Stomach (tissue), 9 donors: ENCODE measurements around the gene OR2T10. TPM values are rescaled to one million over a fixed set of nuclear protein-coding genes. Genes with fewer than 3 reads are reported as not detected.

Experiments
- DNase-seq, 2 donors: peaks; one replicate each; pipeline versions ENCODE4 v3.0.0 to v3.0.0-alpha.2; 2013 to 2019
- H3K27ac ChIP-seq, 5 donors: fragments of 200-600 bp in 4 of 5; sonication (generic) in 4 of 5; one replicate each; pipeline ENCODE4 v1.5.1; 2013 to 2019; ENCODE audit warnings: mild to moderate bottlenecking in 1 of 5, moderate library complexity in 1 of 5
- H3K27me3 ChIP-seq, 3 donors: fragments of 200-600 bp; sonication (generic); one replicate each; pipeline ENCODE4 v1.5.1; 2017 to 2019; ENCODE audit warnings: mixed run types in 1 of 3
- H3K36me3 ChIP-seq, 4 donors: fragments of 200-600 bp; sonication (generic); 1 replicate in 3 of 4; 2 replicates in 1 of 4; pipeline ENCODE4 v1.5.1; 2016 to 2019
- H3K4me1 ChIP-seq, 4 donors: fragments of 200-600 bp; sonication (generic); one replicate each; pipeline ENCODE4 v1.5.1; 2016 to 2019
- H3K4me3 ChIP-seq, 4 donors: fragments of 200-600 bp; sonication (generic) in 3 of 4; one replicate each; pipeline ENCODE4 v1.5.1; 2016 to 2019; ENCODE audit warnings: mild to moderate bottlenecking in 1 of 4
- H3K9me3 ChIP-seq, 4 donors: fragments of 200-600 bp; sonication (generic); one replicate each; pipeline ENCODE4 v1.5.1; 2016 to 2019
- EP300 ChIP-seq: sonication (generic); formaldehyde crosslinking; IDR thresholded peaks from one replicate; pipeline ENCODE4 v1.6.1; 2017; ENCODE audit warnings: antibody characterized with exemption
- POLR2A ChIP-seq, 4 donors: fragments of 450-650 bp; IDR thresholded peaks; one replicate each; pipeline ENCODE4 v1.6.1; 2016; ENCODE audit warnings: antibody characterized with exemption in 4 of 4, control low read depth in 2 of 4, mild to moderate bottlenecking in 1 of 4, moderate library complexity in 1 of 4
- POLR2AphosphoS5 ChIP-seq, 3 donors: sonication (generic); formaldehyde crosslinking; IDR thresholded peaks; one replicate each; pipeline ENCODE4 v1.6.1; 2016; ENCODE audit warnings: antibody characterized with exemption in 3 of 3
- WGBS, 5 donors: extraction: QIAGEN DNeasy Blood & Tissue Kit in 3 of 5; methylation state at CpG; one replicate each; pipeline versions ENCODE4 v1.1.5 to v1.1.7; 2013 to 2018; 5-methylcytosine and 5-hydroxymethylcytosine counted together
- intact Hi-C: fragments of 100-400 bp; cut with DNase I; formaldehyde crosslinking; loops from one replicate; pipeline ENCODE4 v1.15.1; 2023; ENCODE audit warnings: low total_unique reads
- polyA plus RNA-seq, 3 donors: library from polyadenylated mRNA; stranded (reverse); fragments of 200-250 nt; gene quantifications; one replicate each; pipeline ENCODE4 v1.2.3, GENCODE V29; 2013
- total RNA-seq, 5 donors: library from RNA; depleted of rRNA; stranded (reverse); fragments of >200 nt; gene quantifications; one replicate each; pipeline versions ENCODE4 v1.1.0 to v1.2.3, GENCODE V29; 2014 to 2016
- TF ChIP-seq, protein P1 (sequence below), 7 experiments: fragments of 450-650 bp in 4 of 7; fragments of 200-600 bp in 3 of 7; sonication (generic) in 3 of 7; IDR thresholded peaks; one replicate each; pipeline ENCODE4 v1.5.1; 2016 to 2019; ENCODE audit warnings: antibody characterized with exemption in 7 of 7, control low read depth in 2 of 7, mild to moderate bottlenecking in 1 of 7
- donor health status: healthy with polysubstance abuse.
- donor health status: Bipolar disorder and iron deficiency.
- donor health status: healthy.

The OR2T10 gene
- total and polyA plus RNA-seq, 8 donors: not detected

DNA sequence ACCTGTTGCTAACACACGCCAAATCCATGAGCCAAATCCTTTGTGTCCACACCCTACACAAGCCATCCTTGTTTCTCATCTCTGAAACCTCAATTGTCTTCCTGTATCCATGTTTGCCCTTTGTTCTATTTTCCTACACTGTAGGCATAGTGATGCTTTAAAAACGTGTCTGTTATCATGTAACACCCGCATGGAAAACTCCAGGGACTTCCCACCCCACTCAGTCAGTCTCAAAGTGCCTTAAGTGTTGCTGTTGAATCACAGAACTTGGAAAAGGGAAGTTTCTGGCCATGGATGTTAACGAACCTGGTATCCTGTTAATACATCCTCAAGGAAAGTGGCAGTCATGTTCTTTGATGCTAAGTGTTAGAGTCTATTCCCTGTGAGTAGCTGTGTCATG is 27.7 kb upstream of the OR2T10 start:
- 57 to 73% (median 68%) methylated on average over 4 of the region's 4 CpGs for WGBS, 5 donors
- H3K4me1 ChIP-seq: no peaks in the 10 kb centered on the region
- H3K27ac ChIP-seq: no peak overlapping the region
- intact Hi-C loops: no loop called here
- H3K27me3 ChIP-seq: no peaks in the 10 kb centered on the region
- DNase-seq: no peak
- TF ChIP-seq POLR2AphosphoS5 (IDR thresholded peaks at IDR 0.05): no peak
- TF ChIP-seq, protein P1, sequence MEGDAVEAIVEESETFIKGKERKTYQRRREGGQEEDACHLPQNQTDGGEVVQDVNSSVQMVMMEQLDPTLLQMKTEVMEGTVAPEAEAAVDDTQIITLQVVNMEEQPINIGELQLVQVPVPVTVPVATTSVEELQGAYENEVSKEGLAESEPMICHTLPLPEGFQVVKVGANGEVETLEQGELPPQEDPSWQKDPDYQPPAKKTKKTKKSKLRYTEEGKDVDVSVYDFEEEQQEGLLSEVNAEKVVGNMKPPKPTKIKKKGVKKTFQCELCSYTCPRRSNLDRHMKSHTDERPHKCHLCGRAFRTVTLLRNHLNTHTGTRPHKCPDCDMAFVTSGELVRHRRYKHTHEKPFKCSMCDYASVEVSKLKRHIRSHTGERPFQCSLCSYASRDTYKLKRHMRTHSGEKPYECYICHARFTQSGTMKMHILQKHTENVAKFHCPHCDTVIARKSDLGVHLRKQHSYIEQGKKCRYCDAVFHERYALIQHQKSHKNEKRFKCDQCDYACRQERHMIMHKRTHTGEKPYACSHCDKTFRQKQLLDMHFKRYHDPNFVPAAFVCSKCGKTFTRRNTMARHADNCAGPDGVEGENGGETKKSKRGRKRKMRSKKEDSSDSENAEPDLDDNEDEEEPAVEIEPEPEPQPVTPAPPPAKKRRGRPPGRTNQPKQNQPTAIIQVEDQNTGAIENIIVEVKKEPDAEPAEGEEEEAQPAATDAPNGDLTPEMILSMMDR (IDR thresholded peaks at IDR 0.05): no peak
- TF ChIP-seq EP300: no peak
- TF ChIP-seq POLR2A (IDR thresholded peaks at IDR 0.05): no peak
- H3K4me3 ChIP-seq: no peak overlapping the region
- H3K36me3 ChIP-seq: no peaks in the 10 kb centered on the region
- H3K9me3 ChIP-seq: no peaks in the 10 kb centered on the region

DNA sequence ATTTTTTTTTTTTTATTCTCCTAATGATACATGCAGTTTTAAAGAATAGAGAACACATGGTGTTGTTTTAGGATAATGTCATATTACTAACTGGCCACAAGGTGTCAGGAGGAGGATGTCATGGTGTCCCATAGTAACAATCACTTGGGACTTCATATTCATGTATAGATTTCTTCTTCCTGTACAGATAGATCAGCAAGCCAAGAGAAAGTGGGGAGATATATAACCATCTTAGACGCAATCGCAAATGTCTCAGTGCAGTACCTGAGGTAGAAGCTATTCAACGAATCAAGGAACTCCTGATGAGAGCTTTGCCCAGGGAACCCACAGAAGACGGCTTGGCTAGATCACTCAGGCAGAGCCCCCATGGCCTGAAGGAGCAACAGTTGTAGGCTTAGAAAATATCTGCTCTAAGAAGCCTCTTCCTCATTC is 25.1 kb upstream of the OR2T10 start:
- H3K27ac ChIP-seq: no peak overlapping the region
- no peaks in the 10 kb centered on the region for H3K9me3 ChIP-seq
- intact Hi-C loops: loop anchor here (5.0 kb wide), 1 partner anchor 185 kb away; no protein-coding TSS in a partner anchor
- H3K27me3 ChIP-seq: no peaks in the 10 kb centered on the region
- WGBS, 5 donors: 51 to 60% (median 52%) methylated on average over 4 of the region's 4 CpGs
- H3K36me3 ChIP-seq: no peaks in the 10 kb centered on the region
- no peak overlapping the region for H3K4me3 ChIP-seq
- TF ChIP-seq POLR2A (IDR thresholded peaks at IDR 0.05): no peak
- no peak for TF ChIP-seq POLR2AphosphoS5 (IDR thresholded peaks at IDR 0.05)
- TF ChIP-seq EP300: no peak
- TF ChIP-seq, protein P1 (IDR thresholded peaks at IDR 0.05): peak in 5 of 7 experiments; percentile 24 to 60 (median 57)
- H3K4me1 ChIP-seq: no peaks in the 10 kb centered on the region
- DNase-seq: peak in 1 of 2 donors; percentile 72

DNA sequence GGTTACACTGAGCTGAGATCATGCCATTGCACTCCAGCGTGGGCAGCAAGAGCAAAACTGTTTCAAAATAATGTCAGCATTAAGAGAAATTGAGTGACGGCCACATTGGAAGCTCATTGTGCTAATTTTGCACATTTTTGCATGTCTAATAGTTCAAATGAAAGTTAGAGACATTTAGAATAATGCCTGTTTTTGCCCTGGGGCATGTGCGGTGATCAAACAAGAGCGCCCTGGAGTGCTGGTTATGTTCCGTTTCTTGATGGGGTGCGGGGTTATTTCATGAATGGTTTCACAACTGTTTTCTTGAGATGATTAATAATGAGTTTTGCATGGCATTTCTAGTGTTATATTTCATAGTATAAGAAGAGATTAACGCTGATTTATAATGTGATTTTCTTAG is 24.3 kb upstream of the OR2T10 start:
- Histone ChIP-seq H3K9me3 (no peaks in the 10 kb centered on the region), H3K27ac (no peak overlapping the region), H3K27me3 (no peaks in the 10 kb centered on the region), H3K4me1 (no peaks in the 10 kb centered on the region), H3K36me3 (no peaks in the 10 kb centered on the region), H3K4me3 (no peak overlapping the region)
- TF ChIP-seq EP300 (no peak), POLR2AphosphoS5 (IDR thresholded peaks at IDR 0.05) (no peak), POLR2A (IDR thresholded peaks at IDR 0.05) (no peak)
- TF ChIP-seq, protein P1 (IDR thresholded peaks at IDR 0.05): no peak
- intact Hi-C loops: loop anchor here (5.0 kb wide), 1 partner anchor 186 kb away; no protein-coding TSS in a partner anchor
- no peak for DNase-seq
- 65 to 76% (median 72%) methylated on average over 7 of the region's 7 CpGs for WGBS, 5 donors

DNA sequence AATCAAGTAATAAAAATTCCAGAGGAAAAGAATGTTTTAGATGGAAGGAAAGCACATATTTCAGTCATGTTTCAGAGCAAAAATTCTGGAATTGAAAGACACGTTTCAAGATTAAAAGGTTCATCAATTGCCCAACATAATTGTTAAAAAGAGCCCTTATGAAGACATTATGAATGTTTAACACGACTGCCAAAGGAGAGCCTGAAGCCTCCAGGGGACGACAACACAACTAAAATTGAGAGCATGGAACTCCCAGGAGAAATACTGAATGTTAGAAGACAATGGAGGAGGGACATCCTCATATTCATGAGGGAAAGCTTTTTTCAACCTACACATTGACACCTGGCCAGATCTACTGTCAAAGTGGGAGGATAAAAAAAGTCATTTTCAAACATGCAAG is 21.4 kb upstream of the OR2T10 start:
- peak; percentile 67 to 70 for DNase-seq

More for the DNA sequence above, 21.4 kb upstream of the OR2T10 start:
- no peaks in the 10 kb centered on the region for H3K36me3 ChIP-seq
- no peaks in the 10 kb centered on the region for H3K4me1 ChIP-seq
- no peak for TF ChIP-seq POLR2AphosphoS5 (IDR thresholded peaks at IDR 0.05)
- TF ChIP-seq, protein P1 (IDR thresholded peaks at IDR 0.05): peak in 4 of 7 experiments; percentile 43 to 60 (median 54)
- 2 to 5% (median 3%) methylated on average over 3 of the region's 3 CpGs for WGBS, 5 donors
- H3K27ac ChIP-seq: no peak overlapping the region
- H3K9me3 ChIP-seq: no peaks in the 10 kb centered on the region
- intact Hi-C loops: no loop called here
- H3K4me3 ChIP-seq: no peak overlapping the region
- H3K27me3 ChIP-seq: no peaks in the 10 kb centered on the region
